Choroid plexus epithelial cell (primary cell): ENCODE measurements around the gene THSD7A.

Source experiments
- DNase-seq: peaks from one replicate; pipeline ENCODE4 v3.0.0-alpha.2; 2010; ENCODE audit warnings: low read depth
- H3K4me3 ChIP-seq: 2 replicates; pipeline ENCODE4 v1.5.1; 2011; ENCODE audit warnings: low read depth, mild to moderate bottlenecking, control low read depth, low read length, moderate library complexity
- TF ChIP-seq, protein P1 (sequence below): conservative IDR thresholded peaks from 2 replicates; pipeline ENCODE4 v1.5.1; 2011; ENCODE audit warnings: low read depth, mild to moderate bottlenecking, control low read depth, inconsistent platforms, low read length, moderate library complexity

THSD7A gene

DNA sequence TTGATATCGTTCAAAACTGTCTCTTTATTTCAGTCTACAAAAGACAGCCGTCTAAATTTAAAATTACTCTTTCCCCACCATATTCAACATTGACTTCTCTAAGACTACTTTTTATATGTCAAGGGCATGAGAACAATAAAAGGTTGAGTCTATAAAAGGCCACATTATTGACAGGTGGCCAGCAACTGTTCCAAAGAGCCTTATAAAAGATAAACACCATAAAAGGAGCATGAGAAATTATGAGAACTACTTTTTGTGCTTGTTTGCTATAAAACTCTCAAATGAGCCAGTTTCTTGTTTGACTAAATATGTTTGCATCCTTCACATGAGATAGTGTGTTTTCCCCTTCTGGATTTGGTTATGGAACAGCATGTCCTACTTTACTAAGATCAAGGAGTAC is 189.2 kb downstream of the THSD7A start:
- no peak for DNase-seq
- TF ChIP-seq, protein P1, sequence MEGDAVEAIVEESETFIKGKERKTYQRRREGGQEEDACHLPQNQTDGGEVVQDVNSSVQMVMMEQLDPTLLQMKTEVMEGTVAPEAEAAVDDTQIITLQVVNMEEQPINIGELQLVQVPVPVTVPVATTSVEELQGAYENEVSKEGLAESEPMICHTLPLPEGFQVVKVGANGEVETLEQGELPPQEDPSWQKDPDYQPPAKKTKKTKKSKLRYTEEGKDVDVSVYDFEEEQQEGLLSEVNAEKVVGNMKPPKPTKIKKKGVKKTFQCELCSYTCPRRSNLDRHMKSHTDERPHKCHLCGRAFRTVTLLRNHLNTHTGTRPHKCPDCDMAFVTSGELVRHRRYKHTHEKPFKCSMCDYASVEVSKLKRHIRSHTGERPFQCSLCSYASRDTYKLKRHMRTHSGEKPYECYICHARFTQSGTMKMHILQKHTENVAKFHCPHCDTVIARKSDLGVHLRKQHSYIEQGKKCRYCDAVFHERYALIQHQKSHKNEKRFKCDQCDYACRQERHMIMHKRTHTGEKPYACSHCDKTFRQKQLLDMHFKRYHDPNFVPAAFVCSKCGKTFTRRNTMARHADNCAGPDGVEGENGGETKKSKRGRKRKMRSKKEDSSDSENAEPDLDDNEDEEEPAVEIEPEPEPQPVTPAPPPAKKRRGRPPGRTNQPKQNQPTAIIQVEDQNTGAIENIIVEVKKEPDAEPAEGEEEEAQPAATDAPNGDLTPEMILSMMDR: no peak
- H3K4me3 ChIP-seq: no peak overlapping the region

DNA sequence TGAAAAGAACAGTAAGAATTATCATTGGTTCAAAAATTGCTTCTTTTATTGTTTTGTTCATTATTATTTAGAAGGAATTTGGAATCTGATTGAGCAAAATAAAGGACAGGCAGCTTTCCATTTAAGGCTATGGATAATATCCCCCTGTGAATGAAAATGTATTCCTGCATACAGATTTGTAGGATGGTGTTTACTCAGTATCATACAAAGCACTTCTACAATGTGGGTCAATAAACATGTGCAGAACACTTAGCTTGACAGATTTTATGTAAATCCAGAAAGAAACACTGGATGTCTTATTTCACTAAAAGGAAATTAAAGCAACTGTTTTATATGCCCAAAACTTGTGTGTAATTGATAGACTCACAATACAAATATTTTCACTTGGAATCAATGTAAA is 189.7 kb downstream of the THSD7A start:
- TF ChIP-seq, protein P1: no peak
- no peak for DNase-seq

GRCh38 chr7:11638011-11638774 is 193.8 kb downstream of the THSD7A start:
- TF ChIP-seq, protein P1: no peak
- DNase-seq: peak; percentile 56
- no peak overlapping the region for H3K4me3 ChIP-seq

More for the DNA sequence above, 189.7 kb downstream of the THSD7A start:
- no peak overlapping the region for H3K4me3 ChIP-seq

DNA sequence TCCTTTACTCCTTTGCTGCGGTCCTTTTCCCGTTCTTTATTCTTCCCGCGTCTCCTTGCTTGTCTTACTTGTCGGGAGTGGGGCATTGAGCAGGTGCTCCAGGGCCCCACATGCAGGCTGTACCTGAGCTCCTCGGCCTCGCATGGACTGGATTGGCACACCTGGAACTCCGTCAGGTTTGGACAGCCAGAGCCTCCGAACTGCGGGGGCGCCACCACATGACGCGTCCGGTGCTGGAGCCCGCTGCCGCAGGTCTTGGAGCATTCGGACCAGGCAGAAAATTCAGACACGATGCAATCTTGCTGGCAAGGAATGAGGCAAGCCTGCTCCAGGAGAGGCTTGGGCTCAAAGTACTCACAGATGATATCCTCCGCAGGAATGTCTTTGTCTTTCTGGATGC is 195.7 kb downstream of the THSD7A start:
- TF ChIP-seq, protein P1: no peak
- no peak for DNase-seq
- H3K4me3 ChIP-seq: no peak overlapping the region

DNA sequence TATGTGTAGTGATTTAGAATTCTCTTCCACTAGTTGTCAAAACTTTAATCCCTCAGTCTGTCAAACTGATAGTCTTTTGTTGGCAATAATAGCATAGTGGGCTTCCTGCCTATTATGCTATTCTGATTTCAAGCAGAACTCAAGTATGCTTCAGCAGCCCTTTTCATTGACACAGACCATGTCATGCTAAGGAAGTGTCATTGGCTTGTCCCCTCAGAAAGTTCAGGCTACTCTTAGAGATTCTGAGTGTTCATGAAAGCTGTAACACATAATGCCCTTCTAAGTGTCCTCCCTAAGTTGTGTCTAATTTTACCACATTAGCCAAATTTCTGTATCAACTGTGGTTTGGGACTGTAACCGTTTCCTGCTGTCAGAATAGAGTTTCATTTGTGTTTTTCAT is 198.7 kb downstream of the THSD7A start:
- no peak for DNase-seq
- TF ChIP-seq, protein P1: no peak
- no peak overlapping the region for H3K4me3 ChIP-seq

- TF ChIP-seq, protein P1: no peak
- no peak overlapping the region for H3K4me3 ChIP-seq
- DNase-seq: no peak
Observed at GRCh38 chr7:11630355-11630754, 201.6 kb downstream of the THSD7A start.

- TF ChIP-seq, protein P1: no peak
- H3K4me3 ChIP-seq: no peak overlapping the region
- peak; percentile 72 for DNase-seq
Observed at GRCh38 chr7:11625669-11626068, 206.3 kb downstream of the THSD7A start.
